Measurements from ENCODE around the gene FAM163B.

The FAM163B gene

GRCh38 chr9:133591985-133592384 lies 17.2 kb downstream of the FAM163B start (continued):
- TF ChIP-seq TCF4 (CRISPR knock-in tag; IDR thresholded peaks at IDR 0.05; ENCODE audit: borderline replicate concordance) (no peak), OSR1 (CRISPR knock-in tag; IDR thresholded peaks at IDR 0.05) (no peak), ZFP30 (CRISPR knock-in tag; IDR thresholded peaks at IDR 0.05) (no peak), ZNF70 (CRISPR knock-in tag; IDR thresholded peaks at IDR 0.05) (no peak), ESRRG (CRISPR knock-in tag; IDR thresholded peaks at IDR 0.05) (no peak), PATZ1 (CRISPR knock-in tag; IDR thresholded peaks at IDR 0.05; ENCODE audit: borderline replicate concordance) (no peak)

GRCh38 chr9:133591116-133591910 lies 17.9 kb downstream of the FAM163B start:
- ATAC-seq, result no peak
- TF ChIP-seq CSDC2 (CRISPR knock-in tag; IDR thresholded peaks at IDR 0.05) (no peak), ZC3H10 (CRISPR knock-in tag; IDR thresholded peaks at IDR 0.05) (no peak), ZNF8 (CRISPR knock-in tag; IDR thresholded peaks at IDR 0.05) (no peak), OSR1 (CRISPR knock-in tag; IDR thresholded peaks at IDR 0.05) (no peak), ZNF70 (CRISPR knock-in tag; IDR thresholded peaks at IDR 0.05) (no peak), TCF4 (CRISPR knock-in tag; IDR thresholded peaks at IDR 0.05; ENCODE audit: borderline replicate concordance) (no peak), ARNTL (CRISPR knock-in tag; IDR thresholded peaks at IDR 0.05; ENCODE audit: borderline replicate concordance, low read depth) (no peak), CREB5 (CRISPR knock-in tag; IDR thresholded peaks at IDR 0.05; ENCODE audit: low read depth) (no peak), ZFP3 (CRISPR knock-in tag; IDR thresholded peaks at IDR 0.05) (no peak), PATZ1 (CRISPR knock-in tag; IDR thresholded peaks at IDR 0.05; ENCODE audit: borderline replicate concordance) (no peak), ZNF565 (CRISPR knock-in tag; conservative IDR thresholded peaks at IDR 0.05; ENCODE audit: low read depth) (no peak), ZFP30 (CRISPR knock-in tag; IDR thresholded peaks at IDR 0.05) (no peak), BACH2 (CRISPR knock-in tag; IDR thresholded peaks at IDR 0.05; ENCODE audit: borderline replicate concordance) (no peak), SNAI2 (CRISPR knock-in tag; IDR thresholded peaks at IDR 0.05) (no peak)
- TF ChIP-seq, protein P1, sequence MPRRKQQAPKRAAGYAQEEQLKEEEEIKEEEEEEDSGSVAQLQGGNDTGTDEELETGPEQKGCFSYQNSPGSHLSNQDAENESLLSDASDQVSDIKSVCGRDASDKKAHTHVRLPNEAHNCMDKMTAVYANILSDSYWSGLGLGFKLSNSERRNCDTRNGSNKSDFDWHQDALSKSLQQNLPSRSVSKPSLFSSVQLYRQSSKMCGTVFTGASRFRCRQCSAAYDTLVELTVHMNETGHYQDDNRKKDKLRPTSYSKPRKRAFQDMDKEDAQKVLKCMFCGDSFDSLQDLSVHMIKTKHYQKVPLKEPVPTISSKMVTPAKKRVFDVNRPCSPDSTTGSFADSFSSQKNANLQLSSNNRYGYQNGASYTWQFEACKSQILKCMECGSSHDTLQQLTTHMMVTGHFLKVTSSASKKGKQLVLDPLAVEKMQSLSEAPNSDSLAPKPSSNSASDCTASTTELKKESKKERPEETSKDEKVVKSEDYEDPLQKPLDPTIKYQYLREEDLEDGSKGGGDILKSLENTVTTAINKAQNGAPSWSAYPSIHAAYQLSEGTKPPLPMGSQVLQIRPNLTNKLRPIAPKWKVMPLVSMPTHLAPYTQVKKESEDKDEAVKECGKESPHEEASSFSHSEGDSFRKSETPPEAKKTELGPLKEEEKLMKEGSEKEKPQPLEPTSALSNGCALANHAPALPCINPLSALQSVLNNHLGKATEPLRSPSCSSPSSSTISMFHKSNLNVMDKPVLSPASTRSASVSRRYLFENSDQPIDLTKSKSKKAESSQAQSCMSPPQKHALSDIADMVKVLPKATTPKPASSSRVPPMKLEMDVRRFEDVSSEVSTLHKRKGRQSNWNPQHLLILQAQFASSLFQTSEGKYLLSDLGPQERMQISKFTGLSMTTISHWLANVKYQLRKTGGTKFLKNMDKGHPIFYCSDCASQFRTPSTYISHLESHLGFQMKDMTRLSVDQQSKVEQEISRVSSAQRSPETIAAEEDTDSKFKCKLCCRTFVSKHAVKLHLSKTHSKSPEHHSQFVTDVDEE (CRISPR knock-in tag; IDR thresholded peaks at IDR 0.05), result no peak
- TF ChIP-seq, protein P2, sequence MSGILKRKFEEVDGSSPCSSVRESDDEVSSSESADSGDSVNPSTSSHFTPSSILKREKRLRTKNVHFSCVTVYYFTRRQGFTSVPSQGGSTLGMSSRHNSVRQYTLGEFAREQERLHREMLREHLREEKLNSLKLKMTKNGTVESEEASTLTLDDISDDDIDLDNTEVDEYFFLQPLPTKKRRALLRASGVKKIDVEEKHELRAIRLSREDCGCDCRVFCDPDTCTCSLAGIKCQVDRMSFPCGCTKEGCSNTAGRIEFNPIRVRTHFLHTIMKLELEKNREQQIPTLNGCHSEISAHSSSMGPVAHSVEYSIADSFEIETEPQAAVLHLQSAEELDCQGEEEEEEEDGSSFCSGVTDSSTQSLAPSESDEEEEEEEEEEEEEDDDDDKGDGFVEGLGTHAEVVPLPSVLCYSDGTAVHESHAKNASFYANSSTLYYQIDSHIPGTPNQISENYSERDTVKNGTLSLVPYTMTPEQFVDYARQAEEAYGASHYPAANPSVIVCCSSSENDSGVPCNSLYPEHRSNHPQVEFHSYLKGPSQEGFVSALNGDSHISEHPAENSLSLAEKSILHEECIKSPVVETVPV (CRISPR knock-in tag; IDR thresholded peaks at IDR 0.05), result no peak

DNA sequence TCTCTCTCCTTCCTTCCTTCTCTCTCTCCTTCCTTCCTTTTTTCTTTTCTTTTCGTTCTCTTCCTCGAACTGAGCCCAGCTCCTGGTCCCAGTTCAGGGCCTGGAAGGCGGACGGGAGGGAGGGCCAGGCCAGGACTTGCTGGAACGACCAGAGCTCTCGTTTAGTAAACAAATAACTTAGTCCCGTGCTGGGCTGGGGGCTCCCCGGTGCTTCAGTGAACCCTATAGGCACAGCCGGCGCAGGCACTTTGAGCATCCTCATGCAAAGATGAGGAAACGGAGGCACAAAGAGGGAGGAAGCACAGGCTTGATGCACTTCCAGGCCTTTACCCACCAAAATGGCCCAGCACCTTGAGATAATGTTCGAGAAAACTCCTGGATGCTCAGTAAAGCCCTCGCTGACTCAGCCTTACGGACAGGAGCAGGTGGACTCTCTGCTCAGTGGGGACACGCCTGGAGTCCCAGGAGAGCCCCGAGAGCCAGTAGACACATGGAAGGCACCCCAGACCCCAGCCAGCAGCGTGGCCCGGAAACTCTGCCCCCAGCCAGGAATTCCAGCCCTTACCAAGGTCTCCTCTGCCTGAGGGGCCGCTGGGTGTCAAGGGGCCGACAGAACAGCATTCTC lies 18.8 kb downstream of the FAM163B start:
- TF ChIP-seq, protein P1 (CRISPR knock-in tag; IDR thresholded peaks at IDR 0.05), result no peak
- no peak for ATAC-seq
